ENCODE data around the gene RAPH1.
"Not testable (repeated sequence)": the region's sequence is repeated elsewhere in the genome, so short reads cannot be mapped to it uniquely, and the experiment has no call there.

RAPH1 gene

DNA sequence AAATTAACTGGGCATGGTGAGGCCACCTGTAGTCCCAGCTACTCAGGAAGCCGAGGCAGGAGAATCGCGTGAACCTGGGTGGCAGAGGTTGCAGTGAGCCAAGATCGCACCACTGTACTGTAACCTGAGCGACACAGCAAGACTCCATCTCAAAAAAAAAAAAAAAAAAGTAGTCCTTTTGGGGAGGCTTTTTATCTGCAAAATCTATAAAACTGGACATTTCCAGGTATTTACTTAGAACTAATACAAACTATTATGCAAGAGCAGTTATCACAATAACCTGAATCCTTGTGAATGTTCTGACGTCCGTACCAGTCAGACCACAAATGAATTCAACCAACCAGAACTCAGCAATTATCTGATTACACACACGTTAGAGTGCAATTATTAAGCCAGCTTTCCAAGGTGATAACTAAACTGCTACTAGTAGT, 8.8 kb upstream of the RAPH1 start:
- no peak for DNase-seq

GRCh38 chr2:203540598-203540997, 5.5 kb upstream of the RAPH1 start:
- not testable (repeated sequence) for DNase-seq

- not testable (repeated sequence) for DNase-seq
These were observed 3.1 kb upstream of the RAPH1 start for GRCh38 chr2:203538237-203538636.

- DNase-seq: not testable (repeated sequence)
These were observed 1.5 kb upstream of the RAPH1 start for GRCh38 chr2:203536586-203536951.

GRCh38 chr2:203535784-203536585, 884 bp upstream of the RAPH1 start:
- no peak for DNase-seq

- peak in 1 of 2 experiments; percentile 41 for DNase-seq
These were observed 452 bp downstream of the RAPH1 start for GRCh38 chr2:203534621-203535077.

DNA sequence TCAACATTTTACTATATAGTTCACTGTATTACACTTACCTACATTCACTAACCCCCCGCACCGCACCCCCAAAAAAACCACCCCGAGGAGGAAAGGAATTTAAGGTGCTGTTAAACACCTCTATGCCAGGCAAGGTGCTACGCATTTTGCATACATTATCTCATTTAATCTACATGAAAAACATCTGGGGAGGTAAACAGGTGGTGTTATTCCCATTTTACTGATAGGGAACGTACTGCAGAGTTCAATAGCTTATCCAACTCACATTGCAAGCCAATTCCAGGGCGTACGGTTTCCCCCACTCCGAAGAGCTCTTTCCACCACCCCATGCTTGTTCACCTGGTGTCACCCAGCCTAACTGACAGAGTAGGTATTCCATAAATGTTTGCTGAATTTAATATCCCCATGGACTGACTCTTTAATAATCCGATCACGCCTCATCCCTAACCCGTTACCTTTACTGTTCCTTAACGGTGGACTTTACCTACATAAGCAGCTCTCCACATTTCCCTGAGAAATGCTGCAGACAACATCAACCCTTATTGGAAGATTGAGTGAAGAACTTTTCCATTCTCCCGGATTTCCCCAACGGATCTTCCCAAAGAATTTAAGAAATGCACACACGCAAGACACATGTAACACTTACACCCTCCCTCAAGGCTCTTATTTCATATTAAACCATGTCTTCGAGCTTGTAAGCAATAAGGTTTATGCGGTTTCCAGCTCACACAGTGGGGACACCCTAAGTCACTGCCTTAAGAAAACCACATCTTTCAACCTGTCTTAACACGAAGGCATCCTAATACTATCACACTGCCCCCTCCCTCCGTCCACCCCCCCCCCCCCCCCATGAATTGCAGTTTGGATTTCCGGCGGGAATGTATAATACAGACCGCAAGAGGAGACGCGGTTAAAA, 1.2 kb downstream of the RAPH1 start:
- peak in 1 of 2 experiments; percentile 4 for DNase-seq

DNA sequence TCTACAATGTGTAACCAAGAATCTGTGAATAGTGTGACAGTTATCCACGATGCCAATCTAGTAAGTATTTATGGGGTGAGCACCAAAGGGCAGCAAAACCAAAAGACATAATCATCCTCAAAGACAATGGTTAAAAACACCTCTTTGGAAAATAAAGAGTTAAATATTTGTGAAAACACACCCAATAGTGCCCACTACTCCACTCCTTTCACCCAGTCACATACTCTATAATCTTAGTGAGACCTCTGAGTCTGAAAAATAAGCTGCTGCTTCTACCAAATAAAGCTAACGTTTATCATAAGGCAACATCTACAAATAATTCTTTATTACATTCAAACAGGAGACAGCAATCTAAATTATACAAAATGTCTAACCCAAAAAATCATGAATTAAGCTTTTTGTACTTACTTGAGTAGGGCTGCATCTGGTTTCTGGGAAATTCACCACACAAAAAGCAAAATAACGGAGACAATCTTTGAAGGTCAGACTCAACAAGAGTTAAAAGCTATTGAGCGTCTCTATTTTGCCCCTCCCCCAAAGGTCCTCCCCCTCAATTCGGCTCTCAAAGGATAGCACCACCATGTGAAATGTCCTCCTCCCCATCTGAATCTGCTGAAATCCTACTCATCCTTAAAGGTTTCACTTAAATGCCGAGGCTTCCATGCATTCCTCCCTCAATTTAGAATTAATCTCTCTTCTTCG, 2.0 kb downstream of the RAPH1 start:
- no peak for DNase-seq

- no peak for DNase-seq
These were observed 7.4 kb downstream of the RAPH1 start for GRCh38 chr2:203527719-203528118.

- not testable (repeated sequence) for DNase-seq
These were observed 21.8 kb downstream of the RAPH1 start for GRCh38 chr2:203513268-203513667.

- no peak for DNase-seq
These were observed 24.2 kb downstream of the RAPH1 start for GRCh38 chr2:203510941-203511305.

DNA sequence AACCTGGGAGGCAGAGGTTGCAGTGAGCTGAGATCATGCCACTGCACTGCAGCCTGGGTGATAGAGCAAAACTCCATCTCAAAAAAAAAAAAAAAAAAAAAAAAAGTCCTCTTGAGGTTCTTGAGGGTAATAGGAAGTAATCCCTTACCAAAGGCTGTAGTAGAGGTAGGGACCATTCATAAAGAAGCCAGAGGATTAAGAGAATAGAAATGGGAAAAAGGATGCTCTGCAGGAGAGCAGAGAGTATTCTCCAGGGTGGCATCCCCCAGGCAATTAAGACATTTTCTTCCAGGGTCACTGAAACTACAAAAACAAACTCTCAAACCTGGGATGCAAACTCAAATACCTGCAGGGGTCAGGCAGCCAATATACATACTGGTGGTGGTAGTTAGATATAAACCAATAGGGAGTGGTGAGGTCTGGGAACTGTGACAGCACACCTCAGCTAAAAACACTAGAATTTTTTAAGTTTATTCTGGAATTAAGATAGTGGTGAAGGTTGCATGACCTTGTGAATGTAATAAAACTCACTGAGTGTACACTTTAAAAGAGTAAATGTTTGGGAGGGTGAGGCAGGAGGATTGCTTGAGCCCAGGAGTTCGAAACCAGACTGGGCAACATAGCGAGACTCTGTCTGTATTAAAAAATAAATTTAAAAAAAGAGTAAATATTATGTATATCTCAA, 24.7 kb downstream of the RAPH1 start:
- DNase-seq: no peak

DNA sequence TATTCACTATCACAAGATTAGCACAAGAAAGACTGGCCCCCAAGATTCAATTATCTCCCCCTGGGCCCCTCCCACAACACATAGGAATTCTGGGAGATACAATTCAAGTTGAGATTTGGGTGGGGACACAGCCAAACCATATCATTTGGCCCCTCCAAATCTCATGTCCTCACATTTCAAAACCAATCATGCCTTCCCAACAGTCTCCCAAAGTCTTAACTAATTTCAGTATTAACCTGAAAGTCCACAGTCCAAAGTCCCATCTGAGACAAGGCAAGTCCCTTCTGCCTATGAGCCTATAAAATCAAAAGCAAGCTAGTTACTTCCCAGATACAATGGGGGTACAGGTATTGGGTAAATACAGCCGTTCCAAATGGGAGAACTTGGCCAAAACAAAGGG, 31.6 kb downstream of the RAPH1 start:
- not testable (repeated sequence) for DNase-seq

- DNase-seq: no peak
These were observed 33.2 kb downstream of the RAPH1 start for GRCh38 chr2:203501873-203502272.

GRCh38 chr2:203500951-203501350, 34.1 kb downstream of the RAPH1 start:
- no peak for DNase-seq

- DNase-seq: no peak
These were observed 34.8 kb downstream of the RAPH1 start for GRCh38 chr2:203500297-203500696.

DNA sequence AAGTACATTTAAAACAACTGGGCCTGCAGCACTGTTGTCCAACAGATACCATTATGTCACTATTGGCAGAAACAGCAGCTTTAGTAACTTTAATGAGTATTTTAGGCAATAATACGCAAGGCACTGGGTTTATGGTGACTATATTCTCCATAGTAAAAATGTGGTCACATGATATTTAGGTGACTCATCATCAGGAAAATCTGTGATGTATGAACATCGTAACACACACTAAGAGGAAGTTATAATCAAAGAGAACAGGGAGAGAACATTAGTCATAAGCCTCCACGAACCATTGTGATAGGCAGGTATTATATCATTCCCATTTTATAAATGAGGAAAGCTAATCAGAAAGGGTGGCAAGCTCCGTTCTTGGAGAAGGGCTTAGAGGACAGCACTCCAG, 36.9 kb downstream of the RAPH1 start:
- DNase-seq: no peak

GRCh38 chr2:203492965-203493364, 42.1 kb downstream of the RAPH1 start:
- DNase-seq: no peak

DNA sequence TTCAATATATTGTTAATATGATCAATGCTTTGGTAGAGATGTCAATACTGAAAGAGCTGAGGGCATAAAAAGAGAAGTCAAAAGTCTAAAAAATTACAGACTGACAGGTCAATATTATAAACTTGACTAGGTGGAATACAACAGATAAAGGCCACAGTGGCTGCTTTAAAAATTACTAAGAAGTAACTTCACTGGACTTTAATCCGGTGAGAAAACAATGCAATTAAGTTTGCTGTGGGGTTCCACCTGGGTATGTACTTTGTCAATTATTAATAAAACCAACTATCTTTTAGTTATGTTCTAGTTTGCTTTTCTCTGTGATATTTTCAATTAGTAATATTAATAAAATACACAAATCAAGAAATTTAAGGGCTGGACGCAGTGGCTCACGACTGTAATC, 44.7 kb downstream of the RAPH1 start:
- no peak for DNase-seq

GRCh38 chr2:203489531-203489930, 45.6 kb downstream of the RAPH1 start:
- no peak for DNase-seq

DNA sequence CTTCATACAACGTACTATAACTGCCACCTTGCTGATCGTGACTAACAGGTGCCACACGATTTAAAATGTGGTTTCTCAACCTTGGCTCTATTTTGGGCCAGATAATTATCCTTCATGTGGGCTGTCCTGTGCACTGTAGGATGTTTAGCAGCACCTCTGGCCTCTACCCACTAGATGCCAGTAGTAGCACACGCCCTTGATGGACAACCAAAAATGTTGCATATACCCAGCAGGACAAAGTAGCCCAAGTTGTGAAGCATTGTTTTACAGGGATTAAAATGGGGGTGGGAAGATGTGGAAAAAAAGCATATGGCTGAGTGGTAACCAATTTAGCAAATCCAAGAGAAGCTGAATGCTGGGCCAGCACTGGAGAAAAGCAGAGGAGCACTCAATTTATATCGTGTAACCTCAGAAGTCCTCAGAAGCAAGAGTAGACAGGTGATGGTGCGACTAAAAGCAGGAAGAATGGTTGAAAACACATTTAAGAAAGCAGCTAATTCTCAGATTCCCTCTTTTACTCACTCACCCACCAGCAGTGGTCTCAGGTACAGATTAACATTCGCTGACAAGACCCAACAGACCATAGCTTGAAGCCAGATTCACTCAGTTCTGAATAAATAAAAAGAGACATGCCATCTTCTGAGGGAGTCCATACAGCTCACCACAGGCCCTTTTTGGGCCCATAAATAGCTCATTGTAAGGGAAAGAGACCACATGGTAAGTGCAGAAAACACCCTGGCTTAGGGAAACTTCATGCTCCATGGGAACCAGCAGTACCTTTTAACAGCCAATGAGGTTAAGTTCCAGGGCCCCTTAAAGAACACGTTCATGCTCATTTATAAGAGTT, 50.6 kb downstream of the RAPH1 start:
- DNase-seq: no peak

DNA sequence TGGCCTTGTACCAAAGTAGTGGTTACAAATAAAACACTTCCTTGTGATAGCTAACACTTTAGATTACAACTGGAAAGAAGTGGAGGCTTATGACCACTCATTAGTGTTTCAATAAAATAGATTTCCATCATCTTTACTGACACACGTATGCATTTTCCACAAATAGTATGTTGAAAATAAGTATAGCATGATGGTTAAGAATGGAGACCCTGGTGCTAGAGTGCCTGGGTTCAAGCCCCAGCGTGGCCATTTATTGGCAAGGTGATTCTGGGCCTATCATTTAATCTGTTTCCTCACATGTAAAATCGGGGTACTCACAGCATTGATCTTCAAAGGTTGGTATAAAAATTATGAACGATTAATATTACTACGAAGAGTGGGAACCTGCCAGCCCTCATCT, 54.5 kb downstream of the RAPH1 start:
- DNase-seq: no peak

All from NCI-H2081 (cell line).